NT2/D1 (cell line): ENCODE measurements around the gene WTAP.
"Not testable (repeated sequence)": the region's sequence is repeated elsewhere in the genome, so short reads cannot be mapped to it uniquely, and the experiment has no call there.

Experiments
- DNase-seq: peaks from one replicate; pipeline ENCODE4 v3.0.0-alpha.2; 2011; ENCODE audit warnings: low read depth, low spot score
- H3K27me3 ChIP-seq: 2 replicates; pipeline ENCODE4 v1.6.0; 2011; ENCODE audit warnings: mild to moderate bottlenecking; ENCODE audit not compliant: insufficient read length, insufficient read depth
- H3K36me3 ChIP-seq: 2 replicates; pipeline ENCODE4 v1.6.1; 2011; ENCODE audit warnings: mild to moderate bottlenecking, low read length, mixed read lengths; ENCODE audit not compliant: insufficient read depth, insufficient read length
- H3K4me1 ChIP-seq: 2 replicates; pipeline ENCODE4 v1.5.1; 2011; ENCODE audit not compliant: insufficient read depth, insufficient read length
- H3K4me3 ChIP-seq: 2 replicates; pipeline ENCODE4 v1.5.1; 2011; ENCODE audit warnings: low read depth; ENCODE audit not compliant: insufficient read length
- H3K9ac ChIP-seq: 2 replicates; pipeline ENCODE4 v1.6.0; 2011; ENCODE audit warnings: low read depth; ENCODE audit not compliant: insufficient read length
- H3K9me3 ChIP-seq: 2 replicates; pipeline ENCODE4 v1.5.1; 2011; ENCODE audit warnings: mild to moderate bottlenecking, low read length; ENCODE audit not compliant: insufficient read depth
- SUZ12 ChIP-seq: IDR thresholded peaks from 2 replicates; pipeline ENCODE4 v1.6.1; 2011; ENCODE audit not compliant: insufficient read length, insufficient read depth; ENCODE audit errors: extremely low read depth
- YY1 ChIP-seq: IDR thresholded peaks from 2 replicates; pipeline ENCODE4 v1.6.1; 2011; ENCODE audit not compliant: insufficient read length, insufficient read depth
- ZNF274 ChIP-seq: IDR thresholded peaks from 2 replicates; pipeline ENCODE4 v1.6.1; 2011; ENCODE audit warnings: mild to moderate bottlenecking, low read depth, low read length

Gene WTAP

DNA sequence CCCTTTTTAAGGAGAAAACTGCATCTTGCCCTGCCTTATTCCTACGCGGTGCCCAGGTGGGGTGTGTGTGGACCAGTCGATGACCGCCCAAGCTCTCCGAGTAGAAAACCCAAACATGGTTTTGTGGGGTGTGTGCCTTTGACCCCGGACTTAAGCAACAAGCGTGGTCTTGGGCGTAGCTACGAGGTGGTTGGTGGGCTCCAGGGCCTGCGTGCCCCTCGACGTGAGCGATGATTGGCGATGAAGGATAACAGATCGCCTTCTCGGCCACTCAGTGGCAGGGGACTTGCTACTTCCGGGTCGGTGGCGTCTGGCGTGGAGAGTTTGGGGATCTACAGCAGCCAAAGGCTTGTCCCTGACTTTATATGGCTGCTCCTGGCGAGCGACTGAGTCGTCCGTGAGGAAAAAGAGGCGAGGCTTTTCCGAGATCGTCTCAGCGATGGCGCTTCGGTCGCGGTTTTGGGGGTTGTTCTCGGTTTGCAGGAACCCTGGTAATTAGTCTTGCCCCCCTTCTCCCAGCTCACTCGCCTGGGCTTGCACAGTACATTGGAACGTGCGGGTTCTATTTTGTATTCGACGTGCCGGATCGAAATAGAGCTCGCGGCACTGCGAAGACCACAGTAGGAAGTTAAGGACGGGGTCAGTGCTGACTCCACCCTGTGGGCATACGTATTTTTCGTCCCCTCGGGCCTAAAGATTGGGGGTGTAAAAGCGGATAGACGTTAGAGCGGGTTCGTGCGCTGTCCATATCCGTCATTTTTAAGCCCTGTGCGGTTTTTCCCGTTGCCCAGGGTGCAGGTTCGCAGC lies 63.0 kb downstream of the WTAP start, which contains the start of gene MRPL18:
TSS of gene MRPL18 (plus strand) at position 319 of the 807 bp plus-strand sequence. CDS start at position 440, 121 bp downstream.
- peaks cover 68% of the 10 kb centered on the region for H3K36me3 ChIP-seq

GRCh38 chr6:159790956-159791598 lies 63.8 kb downstream of the WTAP start:
- Histone ChIP-seq H3K4me3 (peak overlapping the region; percentile 94), H3K27me3 (no peaks in the 10 kb centered on the region), H3K9ac (peak overlapping the region; percentile 99), H3K4me1 (no peaks in the 10 kb centered on the region), H3K9me3 (no peaks in the 10 kb centered on the region), H3K36me3 (peaks cover 65% of the 10 kb centered on the region)
- TF ChIP-seq SUZ12 (no peak), YY1 (no peak), ZNF274 (no peak)
- no peak for DNase-seq

More for the DNA sequence above, 63.0 kb downstream of the WTAP start, which contains the start of gene MRPL18:
- H3K27me3 ChIP-seq, result no peaks in the 10 kb centered on the region
- peak; percentile 92 for DNase-seq
- TF ChIP-seq ZNF274, result no peak
- no peak for TF ChIP-seq YY1
- no peak for TF ChIP-seq SUZ12
- H3K9ac ChIP-seq, result peak within 1 kb of the TSS; percentile 99
- peak within 1 kb of the TSS; percentile 94 for H3K4me3 ChIP-seq
- no peaks in the 10 kb centered on the region for H3K4me1 ChIP-seq
- H3K9me3 ChIP-seq, result no peaks in the 10 kb centered on the region

DNA sequence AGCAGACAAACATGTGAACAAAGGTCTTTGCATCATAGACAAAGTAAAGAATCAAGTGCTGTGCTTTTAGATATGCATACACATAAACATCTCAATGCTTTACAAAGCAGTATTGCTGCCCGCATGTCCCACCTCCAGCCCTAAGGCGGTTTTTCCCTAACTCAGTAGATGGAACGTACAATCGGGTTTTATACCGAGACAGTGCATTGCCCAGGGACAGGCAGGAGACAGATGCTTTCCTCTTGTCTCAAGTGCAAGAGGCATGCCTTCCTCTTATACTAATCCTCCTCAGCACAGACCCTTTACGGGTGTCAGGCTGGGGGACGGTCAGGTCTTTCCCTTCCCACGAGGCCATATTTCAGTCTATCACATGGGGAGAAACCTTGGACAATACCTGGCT lies 67.7 kb downstream of the WTAP start:
- H3K4me3 ChIP-seq, H3K9ac ChIP-seq, DNase-seq, H3K4me1 ChIP-seq, H3K9me3 ChIP-seq, H3K27me3 ChIP-seq: not testable (repeated sequence)
- H3K36me3 ChIP-seq, result peaks cover 75% of the 10 kb centered on the region

GRCh38 chr6:159797554-159797953 lies 70.2 kb downstream of the WTAP start:
- no peak for DNase-seq
- H3K27me3 ChIP-seq, result no peaks in the 10 kb centered on the region
- no peak overlapping the region for H3K4me3 ChIP-seq
- TF ChIP-seq SUZ12 (no peak), ZNF274 (no peak), YY1 (no peak)
- H3K9me3 ChIP-seq, result no peaks in the 10 kb centered on the region
- H3K4me1 ChIP-seq, result no peaks in the 10 kb centered on the region
- H3K9ac ChIP-seq, result no peak overlapping the region
- peaks cover 59% of the 10 kb centered on the region for H3K36me3 ChIP-seq

GRCh38 chr6:159800141-159800865 lies 73.0 kb downstream of the WTAP start, which contains the start of gene PNLDC1:
Gene PNLDC1 (plus strand): TSS chr6:159800276. CDS start chr6:159800308, 32 bp downstream.
- no peaks in the 10 kb centered on the region for H3K9me3 ChIP-seq
- no peak within 1 kb of the TSS for H3K4me3 ChIP-seq
- no peak for TF ChIP-seq SUZ12
- no peak for TF ChIP-seq YY1
- no peak for TF ChIP-seq ZNF274
- peaks cover 43% of the 10 kb centered on the region for H3K36me3 ChIP-seq
- no peak for DNase-seq
- H3K4me1 ChIP-seq, result no peaks in the 10 kb centered on the region
- no peaks in the 10 kb centered on the region for H3K27me3 ChIP-seq
- no peak within 1 kb of the TSS for H3K9ac ChIP-seq

DNA sequence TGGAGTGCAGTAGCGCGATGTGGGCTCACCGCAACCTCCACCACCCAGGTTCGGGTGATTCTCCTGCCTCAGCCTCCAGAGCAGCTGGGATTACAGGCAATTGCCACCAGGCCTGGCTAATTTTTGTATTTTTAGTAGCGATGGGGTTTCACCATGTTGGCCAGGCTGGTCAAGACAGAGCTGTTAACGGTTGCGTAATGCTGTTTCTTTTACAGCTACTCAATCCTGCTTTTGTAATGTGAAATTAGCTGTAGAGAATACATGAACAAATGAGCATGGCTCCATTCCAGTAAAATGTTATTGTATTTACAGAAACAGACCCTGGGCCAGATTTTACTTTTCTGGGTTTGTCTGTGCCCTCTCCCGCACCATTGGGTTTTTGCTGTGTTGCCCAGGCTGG lies 74.6 kb downstream of the WTAP start:
- Histone ChIP-seq H3K9ac (no peak overlapping the region), H3K4me1 (no peaks in the 10 kb centered on the region), H3K36me3 (peaks cover 30% of the 10 kb centered on the region), H3K9me3 (no peaks in the 10 kb centered on the region), H3K4me3 (no peak overlapping the region), H3K27me3 (no peaks in the 10 kb centered on the region)
- TF ChIP-seq YY1 (no peak), ZNF274 (no peak), SUZ12 (no peak)
- no peak for DNase-seq

DNA sequence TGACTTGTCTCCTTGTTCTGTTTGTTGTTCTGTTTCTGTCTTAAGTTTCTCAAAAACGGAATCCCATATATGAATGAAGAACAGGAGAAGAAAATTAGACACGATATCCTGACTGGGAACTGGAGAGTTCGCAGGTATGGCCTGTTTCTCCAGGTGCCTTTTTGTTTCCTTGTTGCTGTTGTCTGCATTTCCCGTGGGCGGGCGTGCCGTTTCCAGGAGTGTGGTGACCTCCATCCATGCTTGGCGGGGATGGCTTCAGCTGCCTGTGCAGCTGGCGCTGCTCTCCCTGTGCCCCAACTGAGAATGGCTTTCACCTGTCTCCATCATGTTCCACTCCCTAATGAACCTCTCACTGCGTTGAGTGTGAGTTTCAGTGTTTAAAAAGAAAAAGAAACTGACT lies 77.2 kb downstream of the WTAP start:
- H3K4me1 ChIP-seq, result no peaks in the 10 kb centered on the region
- DNase-seq, result no peak

More for the DNA sequence above, 77.2 kb downstream of the WTAP start:
- H3K4me3 ChIP-seq, result no peak overlapping the region
- H3K27me3 ChIP-seq, result no peaks in the 10 kb centered on the region
- H3K9ac ChIP-seq, result no peak overlapping the region
- peaks cover 7% of the 10 kb centered on the region for H3K36me3 ChIP-seq
- no peak for TF ChIP-seq ZNF274
- TF ChIP-seq SUZ12, result no peak
- TF ChIP-seq YY1, result no peak
- no peaks in the 10 kb centered on the region for H3K9me3 ChIP-seq
